Astrocyte of the spinal cord (primary cell): ENCODE data around the gene PDIA6.

Experiments
- DNase-seq: peaks from one replicate; pipeline ENCODE4 v3.0.0; 2011; ENCODE audit warnings: low read depth, low spot score
- H3K4me3 ChIP-seq: 2 replicates; pipeline ENCODE4 v1.5.1; 2011; ENCODE audit warnings: low read depth, mild to moderate bottlenecking, low read length, moderate library complexity
- CTCF ChIP-seq: IDR thresholded peaks from 2 replicates; pipeline ENCODE4 v1.5.1; 2012; ENCODE audit warnings: low read depth, mild to moderate bottlenecking, low read length, inconsistent platforms
- in situ Hi-C: cut with HindIII; loops from 2 replicates; pipeline ENCODE4 v1.10.0; 2017; ENCODE audit warnings: low sequenced_read_pairs

The PDIA6 gene

GRCh38 chr2:10796703-10797102, 15.9 kb downstream of the PDIA6 start:
- no peak overlapping the region for H3K4me3 ChIP-seq
- no peak for TF ChIP-seq CTCF
- in situ Hi-C loops, result no loop called here
- no peak for DNase-seq

- in situ Hi-C loops, result no loop called here
- DNase-seq, result no peak
- TF ChIP-seq CTCF, result no peak
- no peak overlapping the region for H3K4me3 ChIP-seq
Measured at GRCh38 chr2:10795508-10796046, 17.0 kb downstream of the PDIA6 start.

- in situ Hi-C loops, result no loop called here
- no peak overlapping the region for H3K4me3 ChIP-seq
- no peak for DNase-seq
- TF ChIP-seq CTCF, result no peak
Measured at GRCh38 chr2:10794876-10795275, 17.7 kb downstream of the PDIA6 start.

GRCh38 chr2:10793816-10794215, 18.8 kb downstream of the PDIA6 start:
- no peak overlapping the region for H3K4me3 ChIP-seq
- in situ Hi-C loops, result no loop called here
- DNase-seq, result no peak
- no peak for TF ChIP-seq CTCF

DNA sequence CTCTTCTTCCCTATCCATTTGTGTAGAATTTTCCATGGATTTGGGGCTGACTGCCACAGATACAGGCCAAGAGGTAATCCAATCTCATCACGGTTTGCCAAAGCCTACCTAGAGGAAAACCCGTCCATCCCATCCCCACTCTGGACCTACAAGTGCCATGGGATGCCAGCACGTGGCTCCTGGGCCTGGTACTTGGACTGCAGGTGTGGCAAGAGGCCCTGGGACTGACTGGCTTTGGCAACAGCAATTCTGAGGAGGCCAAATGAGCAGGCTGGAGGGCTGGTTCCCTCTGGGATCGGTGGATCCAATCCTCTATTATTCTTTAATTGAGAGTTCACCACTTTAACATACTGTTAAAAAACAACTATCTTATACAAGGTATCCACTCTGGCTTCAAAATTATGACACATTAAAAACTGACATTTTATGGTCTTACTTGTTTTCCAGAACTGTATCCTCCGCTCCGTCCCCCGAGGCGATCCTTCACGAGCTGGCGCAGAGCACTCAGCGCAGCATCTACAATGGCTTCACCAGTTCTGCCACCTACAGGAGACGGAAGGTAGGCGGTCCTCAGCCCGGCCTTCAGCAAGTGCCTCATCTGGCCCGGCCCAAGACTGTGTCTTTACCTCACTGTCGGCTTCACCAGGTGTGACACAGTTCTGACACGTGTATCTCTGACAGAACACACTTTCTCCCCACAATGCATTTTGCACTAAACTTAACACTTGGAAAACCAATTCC, 19.8 kb downstream of the PDIA6 start:
- H3K4me3 ChIP-seq, result no peak overlapping the region
- peak; percentile 11 for TF ChIP-seq CTCF
- DNase-seq, result no peak
- in situ Hi-C loops, result no loop called here

DNA sequence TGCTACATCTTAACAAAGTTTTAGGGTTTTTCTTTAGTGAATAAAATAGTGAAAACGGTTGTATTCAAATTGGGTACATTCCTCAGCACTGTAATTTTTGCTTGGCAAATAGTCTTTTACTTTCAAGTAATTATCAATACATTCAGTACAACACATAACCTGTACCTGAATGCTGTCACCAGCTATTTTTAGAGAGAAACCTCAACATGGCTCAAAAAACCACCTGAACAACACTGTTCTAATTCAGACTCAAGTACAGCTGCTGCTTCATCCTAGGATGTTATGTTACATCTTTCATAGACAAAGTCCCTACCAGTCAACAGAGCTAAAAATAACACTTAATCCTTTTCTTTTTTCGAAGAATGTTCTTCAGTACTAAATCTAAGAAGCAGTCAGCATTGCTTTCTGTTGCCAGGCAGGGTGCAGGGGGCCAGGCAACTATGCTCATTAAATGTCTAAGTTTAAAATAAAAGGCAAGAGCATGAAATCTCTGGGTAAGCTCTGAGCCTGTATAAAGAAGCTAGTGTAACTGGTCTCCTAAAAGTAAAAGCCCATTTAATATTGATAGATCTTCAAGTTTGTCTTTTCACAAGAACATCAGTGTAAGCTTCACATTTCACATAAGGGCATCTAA, 20.5 kb downstream of the PDIA6 start:
- in situ Hi-C loops, result no loop called here
- no peak for DNase-seq

More for the DNA sequence above, 20.5 kb downstream of the PDIA6 start:
- TF ChIP-seq CTCF, result no peak
- no peak overlapping the region for H3K4me3 ChIP-seq
